PC-3 (cell line): ENCODE measurements around the gene UCK1. TPM values are rescaled to one million over a fixed set of nuclear protein-coding genes. Genes with fewer than 3 reads are reported as not detected.

Experiments used
- ATAC-seq: fragments of 200-7000 bp; cut with Tn5 transposase; 2 replicates; pipeline ENCODE4 v1.9.1; 2020; ENCODE audit warnings: mild to moderate bottlenecking, moderate library complexity
- BruUV-seq: library from RNA; stranded (reverse); fragments of 400-500 nt; replicated peaks from 2 replicates; lab custom pipeline; 2021; lab: Mats Ljungman, UMichigan
- CTCF ChIA-PET: fragments of 300-600 bp; sonication (Branson Sonifier 250); formaldehyde crosslinking; loops from one replicate; lab custom pipeline; 2022; ENCODE audit warnings: antibody characterized with exemption; lab: Charles Lee
- POLR2A ChIA-PET: fragments of 300-600 bp; sonication (Branson Sonifier 250); formaldehyde crosslinking; loops from one replicate; lab custom pipeline; 2022; ENCODE audit warnings: antibody characterized with exemption; ENCODE audit not compliant: unreplicated experiment; lab: Charles Lee
- DNase-seq: peaks from one replicate; pipeline ENCODE4 v3.0.0-alpha.2; 2015
- H2AFZ ChIP-seq: fragments of 300-600 bp; sonication (generic); 2 replicates; pipeline ENCODE4 v1.6.0; 2016; ENCODE audit warnings: antibody characterized with exemption, low read length
- H3F3A ChIP-seq: fragments of 300-600 bp; sonication (generic); one replicate; pipeline ENCODE4 v1.6.0; 2017; ENCODE audit warnings: antibody characterized with exemption, low read length, control low read depth, mild to moderate bottlenecking; ENCODE audit not compliant: unreplicated experiment
- H3K27ac ChIP-seq: fragments of 300-600 bp; sonication (generic); 2 replicates; pipeline ENCODE4 v1.5.1; 2016; ENCODE audit warnings: mild to moderate bottlenecking, low read length
- H3K27me3 ChIP-seq: fragments of 300-600 bp; sonication (generic); 2 replicates; pipeline ENCODE4 v1.6.1; 2016; ENCODE audit warnings: low read length, mixed read lengths
- H3K36me3 ChIP-seq: fragments of 300-600 bp; sonication (generic); 2 replicates; pipeline ENCODE4 v1.6.1; 2016; ENCODE audit warnings: low read depth, mixed run types, low read length, mixed read lengths
- H3K4me1 ChIP-seq: fragments of 300-600 bp; sonication (generic); 2 replicates; pipeline ENCODE4 v1.5.1; 2016; ENCODE audit warnings: low read length; ENCODE audit not compliant: insufficient read depth
- H3K4me2 ChIP-seq: fragments of 300-600 bp; sonication (generic); 2 replicates; pipeline ENCODE4 v1.6.0; 2016; ENCODE audit warnings: low read length
- H3K4me3 ChIP-seq: fragments of 300-600 bp; sonication (generic); 2 replicates; pipeline ENCODE4 v1.5.1; 2016; ENCODE audit warnings: mild to moderate bottlenecking, low read length, mixed read lengths
- H3K79me2 ChIP-seq: fragments of 300-600 bp; sonication (generic); 2 replicates; pipeline ENCODE4 v1.6.1; 2017; ENCODE audit warnings: low read length, mixed read lengths
- H3K9ac ChIP-seq: fragments of 300-600 bp; sonication (generic); 2 replicates; pipeline ENCODE4 v1.6.0; 2016; ENCODE audit warnings: mild to moderate bottlenecking, low read length
- H3K9me2 ChIP-seq: fragments of 300-600 bp; sonication (generic); replicated peaks from 2 replicates; pipeline ENCODE4 v1.6.1; 2016; ENCODE audit warnings: mixed run types, low read length, mixed read lengths
- H3K9me3 ChIP-seq: fragments of 300-600 bp; sonication (generic); 2 replicates; pipeline ENCODE4 v1.6.1; 2016; ENCODE audit warnings: low read length, mixed read lengths
- H4K20me1 ChIP-seq: fragments of 300-600 bp; sonication (generic); 2 replicates; pipeline ENCODE4 v1.6.1; 2016; ENCODE audit warnings: low read length, mixed read lengths
- EZH2 ChIP-seq: fragments of 300-600 bp; sonication (generic); IDR thresholded peaks from one replicate; pipeline ENCODE4 v1.6.1; 2017; ENCODE audit warnings: antibody characterized with exemption, mild to moderate bottlenecking, low read length; ENCODE audit not compliant: unreplicated experiment
- EZH2phosphoT487 ChIP-seq: fragments of 300-600 bp; sonication (generic); IDR thresholded peaks from 2 replicates; pipeline ENCODE4 v1.6.1; 2018; ENCODE audit warnings: mild to moderate bottlenecking, antibody characterized with exemption, low read length, borderline replicate concordance
- intact Hi-C: fragments of 100-400 bp; cut with micrococcal nuclease; formaldehyde crosslinking; loops from 2 replicates; pipeline ENCODE4 v1.9.0; 2023
- total RNA-seq: library from RNA; depleted of rRNA; stranded (reverse); fragments of >200 nt; gene quantifications from 2 replicates; pipeline ENCODE4 v1.2.3, GENCODE V29; 2014
- TF ChIP-seq, protein P1 (sequence below): fragments of 300-600 bp; sonication (generic); conservative IDR thresholded peaks from 2 replicates; pipeline ENCODE4 v1.5.1; 2017; ENCODE audit warnings: antibody characterized with exemption, low read depth, mild to moderate bottlenecking, low read length

Gene UCK1
- total RNA-seq, 1 experiment from 2014 or later, result 28.2 TPM

DNA sequence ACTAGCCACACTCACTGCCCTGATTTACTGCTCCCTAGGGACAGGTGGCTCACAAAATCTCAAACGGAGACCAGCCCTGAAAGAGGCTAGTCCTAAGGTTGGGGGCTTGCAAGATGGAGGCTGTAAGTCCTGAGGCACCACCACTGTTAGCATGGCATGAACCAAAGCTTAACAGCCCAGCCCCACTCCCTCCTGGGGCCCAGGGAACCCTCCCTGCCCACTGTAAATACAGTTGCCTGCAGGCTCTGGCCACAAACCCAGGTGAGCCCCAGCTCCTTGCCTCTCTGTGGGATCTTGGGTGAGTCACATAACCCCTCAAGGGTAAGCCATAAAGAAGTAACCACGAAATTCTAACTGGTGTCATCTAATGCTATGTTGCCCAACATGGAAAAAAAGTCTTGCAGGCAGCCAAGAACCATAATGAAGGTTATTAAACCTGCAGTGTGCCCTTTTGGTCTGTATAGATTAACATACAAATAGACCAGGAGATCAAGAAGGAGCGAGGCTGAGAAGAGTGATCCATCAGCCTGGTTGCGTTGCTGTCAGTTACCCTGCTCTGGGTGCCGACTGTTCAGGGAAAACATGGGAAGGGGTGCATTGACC lies 30.0 kb downstream of the UCK1 start:
- CTCF ChIA-PET, result interaction anchor here (0.7 kb wide), 1 partner anchor 67 kb away, joined by 3 read pairs; no protein-coding TSS in a partner anchor
- no peak overlapping the region for H3K9ac ChIP-seq
- H3F3A ChIP-seq, result no peaks in the 10 kb centered on the region
- H3K4me1 ChIP-seq, result peaks cover 19% of the 10 kb centered on the region
- H4K20me1 ChIP-seq, result no peaks in the 10 kb centered on the region
- H3K4me2 ChIP-seq, result peak overlapping the region; percentile 43; the same call in 1 of the 2 replicates
- POLR2A ChIA-PET, result no interaction called here
- TF ChIP-seq, protein P1, sequence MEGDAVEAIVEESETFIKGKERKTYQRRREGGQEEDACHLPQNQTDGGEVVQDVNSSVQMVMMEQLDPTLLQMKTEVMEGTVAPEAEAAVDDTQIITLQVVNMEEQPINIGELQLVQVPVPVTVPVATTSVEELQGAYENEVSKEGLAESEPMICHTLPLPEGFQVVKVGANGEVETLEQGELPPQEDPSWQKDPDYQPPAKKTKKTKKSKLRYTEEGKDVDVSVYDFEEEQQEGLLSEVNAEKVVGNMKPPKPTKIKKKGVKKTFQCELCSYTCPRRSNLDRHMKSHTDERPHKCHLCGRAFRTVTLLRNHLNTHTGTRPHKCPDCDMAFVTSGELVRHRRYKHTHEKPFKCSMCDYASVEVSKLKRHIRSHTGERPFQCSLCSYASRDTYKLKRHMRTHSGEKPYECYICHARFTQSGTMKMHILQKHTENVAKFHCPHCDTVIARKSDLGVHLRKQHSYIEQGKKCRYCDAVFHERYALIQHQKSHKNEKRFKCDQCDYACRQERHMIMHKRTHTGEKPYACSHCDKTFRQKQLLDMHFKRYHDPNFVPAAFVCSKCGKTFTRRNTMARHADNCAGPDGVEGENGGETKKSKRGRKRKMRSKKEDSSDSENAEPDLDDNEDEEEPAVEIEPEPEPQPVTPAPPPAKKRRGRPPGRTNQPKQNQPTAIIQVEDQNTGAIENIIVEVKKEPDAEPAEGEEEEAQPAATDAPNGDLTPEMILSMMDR, result no peak
- no peak for TF ChIP-seq EZH2phosphoT487
- no peak for TF ChIP-seq EZH2
- intact Hi-C loops, result loop anchor here (5.0 kb wide), 1 partner anchor 61 kb away; no protein-coding TSS in a partner anchor
- H3K36me3 ChIP-seq, result peaks cover 4% of the 10 kb centered on the region
- peaks cover 15% of the 10 kb centered on the region for H3K79me2 ChIP-seq
- H3K27me3 ChIP-seq, result no peaks in the 10 kb centered on the region
- H3K9me2 ChIP-seq, result no peaks in the 10 kb centered on the region
- no peak overlapping the region for H2AFZ ChIP-seq
- BruUV-seq, result no TSS peak
- H3K27ac ChIP-seq, result peak overlapping the region; percentile 52
- DNase-seq (peak; percentile 78), ATAC-seq (peak; percentile 39)
- no peak overlapping the region for H3K4me3 ChIP-seq
- H3K9me3 ChIP-seq, result no peaks in the 10 kb centered on the region

DNA sequence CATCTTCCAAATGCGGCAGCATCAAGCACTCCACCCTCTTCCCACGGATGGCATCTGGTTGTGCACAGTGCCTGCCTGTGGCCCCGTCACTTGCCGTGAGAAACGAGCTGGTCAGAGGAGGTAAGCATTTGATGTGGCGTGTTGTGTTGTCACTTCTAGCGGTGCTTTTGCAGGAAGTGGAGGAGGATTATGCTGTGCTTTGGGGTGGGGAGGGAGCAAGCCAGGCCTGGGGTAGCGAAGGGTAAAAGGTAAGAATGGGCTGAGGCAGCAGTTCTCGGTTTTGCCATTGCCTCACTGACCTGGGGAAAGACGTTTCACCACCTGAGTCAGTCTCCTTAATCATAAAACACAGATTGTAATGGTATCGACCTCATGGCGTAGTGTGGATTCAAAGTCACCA lies 30.7 kb downstream of the UCK1 start:
- no TSS peak for BruUV-seq
- Histone ChIP-seq H3K9ac (no peak overlapping the region), H3K27ac (peak overlapping the region; percentile 52), H3K4me3 (no peak overlapping the region), H4K20me1 (no peaks in the 10 kb centered on the region), H3K4me2 (peak overlapping the region; percentile 43; the same call in 1 of the 2 replicates), H3K9me2 (no peaks in the 10 kb centered on the region), H3K79me2 (peaks cover 15% of the 10 kb centered on the region), H2AFZ (no peak overlapping the region), H3K4me1 (peaks cover 19% of the 10 kb centered on the region), H3K36me3 (peaks cover 4% of the 10 kb centered on the region), H3K9me3 (no peaks in the 10 kb centered on the region), H3F3A (no peaks in the 10 kb centered on the region), H3K27me3 (no peaks in the 10 kb centered on the region)
- CTCF ChIA-PET, result interaction anchor here (0.7 kb wide), 1 partner anchor 67 kb away, joined by 3 read pairs; no protein-coding TSS in a partner anchor
- no peak for TF ChIP-seq EZH2phosphoT487
- TF ChIP-seq, protein P1, result no peak
- no peak for TF ChIP-seq EZH2
- intact Hi-C loops, result loop anchor here (5.0 kb wide), 1 partner anchor 62 kb away; no protein-coding TSS in a partner anchor
- DNase-seq (no peak), ATAC-seq (no peak)
- POLR2A ChIA-PET, result no interaction called here

DNA sequence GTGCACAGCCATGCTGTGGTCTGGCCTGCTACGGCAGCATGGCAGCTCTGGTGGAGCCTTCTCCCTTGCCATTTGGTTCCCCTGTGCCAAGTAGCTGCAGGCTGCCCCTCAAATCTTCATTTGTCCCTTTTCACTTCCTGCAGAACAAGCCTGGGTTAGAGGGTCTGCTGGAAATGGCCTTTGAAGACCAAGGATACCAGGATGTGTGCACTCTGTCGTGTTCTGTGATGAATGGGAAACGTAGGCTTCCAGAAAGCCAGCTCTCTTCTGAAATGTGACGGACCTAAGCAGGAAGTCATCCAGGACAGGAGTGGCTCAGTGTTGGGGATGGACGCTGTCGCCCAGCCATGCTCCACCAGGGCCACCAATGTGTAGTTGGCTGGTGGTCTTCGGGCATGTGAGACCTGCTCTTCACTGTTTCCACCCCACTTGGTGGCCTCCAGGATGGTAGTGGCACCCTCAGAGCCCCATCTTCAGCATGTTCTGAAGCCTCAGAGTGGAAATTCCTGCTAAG lies 31.8 kb downstream of the UCK1 start:
- H3K36me3 ChIP-seq, result peaks cover 4% of the 10 kb centered on the region
- no peaks in the 10 kb centered on the region for H3K9me3 ChIP-seq
- no peak overlapping the region for H3K4me3 ChIP-seq
- intact Hi-C loops, result no loop called here
- DNase-seq (no peak), ATAC-seq (no peak)
- ChIA-PET CTCF (interaction anchor here (0.6 kb wide), 1 partner anchor 27 kb away, joined by 3 read pairs; no protein-coding TSS in a partner anchor), POLR2A (no interaction called here)
- no peaks in the 10 kb centered on the region for H3F3A ChIP-seq
- no peak overlapping the region for H3K4me2 ChIP-seq
- no peak overlapping the region for H3K9ac ChIP-seq
- no peak overlapping the region for H2AFZ ChIP-seq
- peaks cover 17% of the 10 kb centered on the region for H3K4me1 ChIP-seq
- no peaks in the 10 kb centered on the region for H3K27me3 ChIP-seq
- H3K27ac ChIP-seq, result no peak overlapping the region
- no peaks in the 10 kb centered on the region for H3K9me2 ChIP-seq
- H3K79me2 ChIP-seq, result peaks cover 12% of the 10 kb centered on the region
- BruUV-seq, result no TSS peak
- no peaks in the 10 kb centered on the region for H4K20me1 ChIP-seq
- TF ChIP-seq EZH2 (no peak), EZH2phosphoT487 (no peak)
- TF ChIP-seq, protein P1, result no peak
